ENCODE results near the gene DNTT.

The DNTT gene

DNA sequence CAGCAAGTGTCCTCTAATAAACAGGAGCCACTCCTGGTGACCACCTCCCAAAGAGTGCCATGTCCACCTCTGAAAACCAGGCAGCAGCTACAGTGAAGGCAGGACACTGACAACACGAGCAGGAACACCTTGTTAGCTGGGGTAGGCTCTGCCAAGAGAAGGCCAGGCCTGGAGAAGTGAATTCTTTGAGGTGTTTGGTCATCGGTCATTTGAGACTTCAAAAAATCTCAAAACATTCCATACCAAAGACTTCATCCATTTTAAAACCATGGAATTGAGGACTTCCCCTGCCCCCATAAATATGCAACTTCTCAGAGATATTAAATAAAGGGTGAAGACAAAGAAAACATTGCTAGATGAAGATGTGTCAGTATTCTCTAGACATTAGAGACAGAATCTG lies 82.9 kb downstream of the DNTT start:
- DNase-seq: no peak

DNA sequence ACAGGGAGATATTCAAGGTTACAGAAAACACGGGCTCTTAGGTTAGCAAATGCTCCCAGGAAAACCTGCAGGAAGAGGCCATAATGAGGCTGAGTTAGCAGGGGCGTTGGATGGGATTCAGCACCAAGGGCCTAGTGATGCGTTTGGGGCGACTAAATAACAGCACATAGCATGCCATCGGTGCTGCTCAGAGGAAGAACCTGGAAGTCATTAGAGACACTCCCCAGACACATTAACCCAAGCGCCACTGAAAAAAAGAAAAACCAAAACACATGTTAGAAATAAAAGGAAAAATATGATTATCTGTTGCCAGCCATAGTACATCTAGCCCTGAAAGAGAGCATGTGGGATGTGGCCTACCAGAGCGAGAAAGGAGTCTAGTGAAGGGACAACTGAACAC lies 83.4 kb downstream of the DNTT start:
- DNase-seq: no peak

Data from NCI-H2029 (cell line).